Measurements from ENCODE around the gene IFT57.

The IFT57 gene

GRCh38 chr3:108126348-108126747, 95.9 kb downstream of the IFT57 start:
- DNase-seq: no peak

- DNase-seq: no peak
Observed at GRCh38 chr3:108125550-108126071, 96.6 kb downstream of the IFT57 start.

DNA sequence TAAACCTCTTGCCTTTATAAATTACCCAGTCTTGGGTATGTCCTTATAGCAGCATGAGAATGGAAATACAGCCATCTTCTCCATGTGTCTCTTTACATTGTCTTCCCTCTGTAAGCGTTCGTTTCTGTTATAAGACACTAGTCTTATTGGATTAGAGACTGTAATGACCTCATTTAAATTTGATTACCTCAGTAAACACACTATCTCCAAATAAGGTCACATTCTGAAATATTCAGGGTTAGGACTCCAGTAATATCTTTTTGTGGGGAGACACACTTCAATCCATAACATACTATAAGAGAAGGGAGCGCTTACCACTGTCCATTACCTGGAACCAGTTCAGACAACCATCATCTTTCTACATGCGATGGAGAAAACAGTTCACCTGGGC, 97.1 kb downstream of the IFT57 start:
- no peak for DNase-seq

GRCh38 chr3:108124337-108125152, 97.7 kb downstream of the IFT57 start:
- peak; percentile 21 for DNase-seq

GRCh38 chr3:108123326-108123725, 98.9 kb downstream of the IFT57 start:
- no peak for DNase-seq

- no peak for DNase-seq
Observed at GRCh38 chr3:108122276-108122675, 99.9 kb downstream of the IFT57 start.

DNA sequence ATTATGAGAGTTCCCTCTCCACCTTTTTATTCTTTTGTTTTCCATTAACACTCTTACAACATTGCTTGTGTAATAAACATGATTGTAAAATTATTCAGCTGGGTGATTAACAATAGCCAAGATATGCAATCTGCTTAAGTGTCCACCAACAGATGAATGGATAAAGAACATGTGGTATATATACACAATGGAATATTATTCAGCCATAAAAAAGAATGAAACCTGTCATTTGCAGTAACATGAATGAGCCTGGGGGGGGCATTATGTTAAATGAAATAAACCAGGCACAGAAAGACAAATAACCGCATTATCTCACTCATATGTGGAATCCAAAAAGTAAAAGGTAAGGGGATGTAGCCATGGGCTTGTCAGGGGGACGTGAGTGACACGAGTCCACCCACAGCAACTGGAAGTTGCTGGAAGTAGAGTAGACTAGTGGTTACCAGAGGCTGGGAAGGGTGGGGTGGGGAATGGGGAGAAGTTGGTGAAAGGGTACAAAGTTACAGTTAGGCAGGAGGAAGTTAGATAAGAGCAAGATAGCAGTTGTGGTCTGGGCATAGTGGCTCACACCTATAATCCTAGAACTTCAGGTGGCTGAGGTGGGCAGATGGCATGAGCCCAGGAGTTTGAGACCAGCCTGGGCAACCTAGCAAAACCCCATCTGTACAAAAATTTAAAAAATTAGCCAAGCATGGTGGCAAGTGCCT, 102.7 kb downstream of the IFT57 start:
- no peak for DNase-seq

DNA sequence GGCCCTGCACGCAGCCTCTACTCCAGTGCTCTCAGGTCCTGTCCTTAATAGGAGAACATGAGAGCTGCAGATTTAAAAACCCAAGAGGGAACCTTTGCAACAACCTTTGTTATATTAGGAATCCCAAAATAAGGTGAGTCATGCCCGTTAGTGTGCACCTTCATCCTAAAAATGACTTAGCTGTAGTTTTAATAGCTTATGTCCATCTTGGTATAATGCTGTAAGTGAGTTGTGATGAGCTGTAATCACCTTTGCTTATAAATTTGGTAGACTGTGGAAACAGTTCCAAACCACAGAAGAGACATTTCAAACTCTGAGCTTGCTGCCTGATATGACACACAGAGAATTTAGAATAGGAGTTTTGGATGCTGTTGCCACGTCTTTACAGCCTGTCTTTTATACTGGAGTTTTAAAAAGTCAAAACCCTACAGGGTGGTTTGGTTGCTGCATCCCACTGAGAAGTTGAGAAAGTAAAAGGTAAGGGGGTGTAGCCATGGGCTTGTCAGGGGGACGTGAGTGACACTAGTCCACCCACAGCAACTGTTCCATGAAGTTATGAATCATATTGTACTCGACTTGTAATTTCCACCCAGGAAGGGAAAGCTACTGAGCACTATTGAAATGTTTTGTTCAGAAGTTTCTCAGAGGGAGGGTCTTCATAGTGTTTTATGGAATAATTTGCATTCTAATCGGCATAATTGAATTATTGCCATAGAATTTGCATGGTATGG, 104.0 kb downstream of the IFT57 start:
- no peak for DNase-seq

DNA sequence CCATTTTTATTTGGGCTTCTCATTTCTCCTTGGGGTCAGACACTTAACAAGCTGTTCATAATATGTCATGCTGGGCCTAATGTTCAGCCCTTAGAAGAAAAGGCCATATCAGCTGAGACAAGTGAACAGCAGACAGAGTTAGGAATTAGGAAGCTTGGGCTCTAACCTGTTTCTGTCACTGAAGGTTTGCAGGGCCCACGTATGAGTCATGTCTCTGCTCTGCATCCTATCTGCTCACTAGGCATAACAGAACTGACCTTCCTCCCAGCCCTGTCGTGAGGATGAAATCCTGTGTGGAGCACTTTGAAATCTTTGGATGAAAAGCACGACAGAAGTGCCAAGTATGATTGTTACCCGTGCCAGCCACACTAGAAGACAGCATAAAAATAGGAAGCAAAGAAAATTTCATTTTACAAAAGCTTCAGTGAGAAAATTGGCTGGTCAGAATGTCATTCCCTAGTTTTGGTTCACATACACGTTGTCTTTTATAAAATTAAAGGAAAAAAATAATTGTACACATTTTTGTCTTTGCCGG, 104.9 kb downstream of the IFT57 start:
- no peak for DNase-seq

DNA sequence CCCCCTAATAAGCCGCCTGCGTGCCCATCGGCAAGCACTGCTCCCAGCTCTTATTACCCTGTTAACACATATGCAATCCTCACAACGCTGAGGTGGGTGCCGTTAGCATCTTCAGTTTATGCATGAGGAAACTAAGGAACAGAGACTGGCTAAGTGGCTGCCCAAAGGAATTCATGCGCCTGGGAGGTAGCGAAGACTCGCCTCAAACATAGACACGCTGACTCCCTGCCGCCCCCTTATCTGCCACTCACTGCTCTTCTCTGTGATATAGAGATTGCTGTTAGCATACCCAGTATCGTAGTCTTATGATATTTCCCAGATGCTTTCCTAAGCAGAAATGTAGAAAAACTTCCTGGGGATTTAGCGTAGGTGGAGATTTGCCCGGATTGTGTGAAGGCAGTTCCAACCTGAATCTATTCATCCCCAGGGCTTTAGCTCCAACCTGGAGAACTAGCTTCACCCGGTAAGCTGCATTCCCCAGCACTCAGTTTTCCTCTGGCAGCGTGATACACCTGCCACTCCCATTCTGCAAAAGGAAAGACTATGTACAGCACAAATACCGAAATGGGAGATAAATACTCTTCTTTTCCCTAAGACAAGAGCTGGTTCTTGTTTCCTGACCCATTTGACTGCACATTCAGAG, 107.7 kb downstream of the IFT57 start:
- DNase-seq: no peak

- DNase-seq: no peak
Observed at GRCh38 chr3:108113975-108114374, 108.2 kb downstream of the IFT57 start.

GRCh38 chr3:108110934-108111333, 111.3 kb downstream of the IFT57 start:
- no peak for DNase-seq

Data from right kidney (tissue), 1 donor.